K562 (cell line): ENCODE measurements around the gene FBXO48. TPM values are rescaled to one million over a fixed set of nuclear protein-coding genes. Genes with fewer than 3 reads are reported as not detected.
A peak's percentile ranks its signal among the peaks of the same experiment; 100 is the strongest.

Source experiments
- CBX5 ChIP-seq: IDR thresholded peaks from 2 replicates; pipeline ENCODE4 v1.6.1; 2014; ENCODE audit warnings: low read depth, borderline replicate concordance
- FOSL1 ChIP-seq: fragments of 200-800 bp; sonication (Bioruptor generic); conservative IDR thresholded peaks from 2 replicates; pipeline ENCODE4 v1.6.1; 2016; ENCODE audit warnings: missing genetic modification characterization, missing compliant biosample characterization
- NEUROD1 ChIP-seq: fragments of 150-350 bp; IDR thresholded peaks from 2 replicates; pipeline ENCODE4 v1.6.1; 2014; ENCODE audit warnings: borderline replicate concordance, low read length, low read depth; ENCODE audit not compliant: partially characterized antibody
- NR3C1 ChIP-seq: sonication (generic); formaldehyde crosslinking; IDR thresholded peaks from 2 replicates; pipeline ENCODE4 v1.8.1; 2022; ENCODE audit warnings: missing genetic modification reagents
- POLR2H ChIP-seq: IDR thresholded peaks from 2 replicates; pipeline ENCODE4 v1.6.1; 2016; ENCODE audit warnings: missing genetic modification characterization, low read depth, mild to moderate bottlenecking, control low read depth, missing compliant biosample characterization, moderate library complexity
- RBFOX2 ChIP-seq: fragments of 200-400 bp; formaldehyde crosslinking; IDR thresholded peaks from 2 replicates; pipeline ENCODE4 v1.6.1; 2017; ENCODE audit warnings: low read depth, mild to moderate bottlenecking, low read length, moderate library complexity
- RBM22 ChIP-seq: fragments of 200-400 bp; formaldehyde crosslinking; IDR thresholded peaks from 2 replicates; pipeline ENCODE4 v1.6.1; 2018; ENCODE audit warnings: low read length, low read depth; ENCODE audit not compliant: poor library complexity, severe bottlenecking
- RCOR1 ChIP-seq, 2 experiments: IDR thresholded peaks; 2 replicates each; pipeline ENCODE4 v1.6.1; 2012; ENCODE audit warnings: low read depth in 2 of 2, low read length in 2 of 2, borderline replicate concordance in 1 of 2, improper control_type of control experiment in 1 of 2
- SIRT6 ChIP-seq: IDR thresholded peaks from one replicate; pipeline ENCODE4 v1.6.1; 2012; ENCODE audit warnings: low read depth, mild to moderate bottlenecking, control low read depth, inconsistent platforms, low read length, moderate library complexity
- STAG1 ChIP-seq: sonication (generic); formaldehyde crosslinking; IDR thresholded peaks from 2 replicates; pipeline ENCODE4 v1.5.0; 2020; ENCODE audit warnings: missing genetic modification reagents, borderline replicate concordance
- TAF15 ChIP-seq: fragments of 200-400 bp; formaldehyde crosslinking; IDR thresholded peaks from 2 replicates; pipeline ENCODE4 v1.6.1; 2017; ENCODE audit warnings: mild to moderate bottlenecking, low read depth, low read length, moderate library complexity
- XRCC4 ChIP-seq: IDR thresholded peaks from one replicate; pipeline ENCODE4 v1.6.1; 2011; ENCODE audit not compliant: insufficient read depth, insufficient read length; ENCODE audit errors: extremely low read depth
- ZBTB8A ChIP-seq: fragments of 450-650 bp; IDR thresholded peaks from 2 replicates; pipeline ENCODE4 v1.6.1; 2018; ENCODE audit warnings: mild to moderate bottlenecking, moderate library complexity; ENCODE audit not compliant: partially characterized antibody
- ZKSCAN3 ChIP-seq: fragments of 250-450 bp; sonication (Bioruptor Pico); IDR thresholded peaks from 2 replicates; pipeline ENCODE4 v1.4.0; 2020
- ZNF197 ChIP-seq: fragments of 200-800 bp; sonication (Bioruptor generic); IDR thresholded peaks from 2 replicates; pipeline ENCODE4 v1.6.1; 2016; ENCODE audit warnings: low read depth, missing genetic modification characterization, missing compliant biosample characterization
- ZSCAN32 ChIP-seq: fragments of 450-650 bp; formaldehyde crosslinking; IDR thresholded peaks from 2 replicates; pipeline ENCODE4 v1.4.0; 2020; ENCODE audit warnings: mild to moderate bottlenecking, moderate library complexity
- polyA plus RNA-seq, 8 experiments: library from polyadenylated mRNA; depleted of rRNA in 4 of 8; stranded (reverse) in 5 of 8; unstranded in 3 of 8; fragments of >200 nt; fragmentation: Nextera tagmentation in 2 of 8; fragmentation: Illumina TruSeq in 1 of 8; extraction: Ambion mirVana in 2 of 8; extraction: Trizol in 1 of 8; gene quantifications; 2 replicates each; pipeline versions ENCODE4 v1.2.1 to v1.2.3, GENCODE V29; 2011 to 2014; ENCODE audit warnings: inconsistent platforms in 1 of 8, missing spikeins in 1 of 8
- total RNA-seq, 7 experiments: library from RNA; depleted of rRNA in 6 of 7; stranded (reverse); fragments of >200 nt in 6 of 7; fragmentation: Illumina TruSeq in 2 of 7; extraction: Trizol in 2 of 7; gene quantifications; 2 replicates each; pipeline versions ENCODE4 v1.2.1 to v1.2.3, GENCODE V29; 2011 to 2021; ENCODE audit warnings: low replicate concordance in 1 of 7
- TF ChIP-seq, protein P1 (sequence below): sonication (generic); formaldehyde crosslinking; IDR thresholded peaks from 2 replicates; pipeline ENCODE4 v1.8.0; 2023; ENCODE audit warnings: missing genetic modification reagents, mild to moderate bottlenecking, borderline replicate concordance
- TF ChIP-seq, protein P2 (sequence below): fragments of 450-650 bp; conservative IDR thresholded peaks from 2 replicates; pipeline ENCODE4 v1.6.1; 2016; ENCODE audit warnings: missing genetic modification characterization, low read depth, mild to moderate bottlenecking, missing compliant biosample characterization, moderate library complexity
- TF ChIP-seq, protein P3 (sequence below): fragments of 450-650 bp; formaldehyde crosslinking; IDR thresholded peaks from 2 replicates; pipeline ENCODE4 v1.4.0; 2020; ENCODE audit warnings: mild to moderate bottlenecking, moderate library complexity

Gene FBXO48
- total and polyA plus RNA-seq, 9 of the 15 experiments (the other 6 are each of a cell fraction or from before 2014, with no cell fraction given), result 0.36 to 1.8 (median 0.73) TPM

DNA sequence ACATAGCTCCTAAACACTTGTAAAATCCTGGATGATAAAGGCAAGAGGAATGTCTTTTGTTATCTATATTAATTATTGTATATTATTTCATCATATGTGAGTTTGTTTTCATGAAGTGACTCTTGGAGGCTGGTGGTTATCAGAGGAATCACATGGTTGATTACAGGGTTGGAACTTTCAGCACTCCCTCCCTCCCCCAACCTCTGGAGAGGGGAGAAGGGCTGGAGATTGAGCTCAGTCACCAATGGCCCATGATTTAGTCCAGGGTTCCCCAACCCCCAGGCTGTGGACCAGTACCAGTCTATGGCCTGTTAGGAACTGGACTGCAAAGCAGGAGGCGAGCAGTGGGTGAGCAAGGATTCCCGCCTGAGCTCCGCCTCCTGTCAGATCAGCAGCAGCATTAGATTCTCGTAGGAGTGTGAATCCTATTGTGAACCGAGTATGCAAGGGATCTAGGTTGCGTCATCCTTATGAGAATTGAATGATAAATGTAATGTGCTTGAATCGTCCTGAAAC is 37.7 kb downstream of the FBXO48 start (continued):
- TF ChIP-seq, protein P1, sequence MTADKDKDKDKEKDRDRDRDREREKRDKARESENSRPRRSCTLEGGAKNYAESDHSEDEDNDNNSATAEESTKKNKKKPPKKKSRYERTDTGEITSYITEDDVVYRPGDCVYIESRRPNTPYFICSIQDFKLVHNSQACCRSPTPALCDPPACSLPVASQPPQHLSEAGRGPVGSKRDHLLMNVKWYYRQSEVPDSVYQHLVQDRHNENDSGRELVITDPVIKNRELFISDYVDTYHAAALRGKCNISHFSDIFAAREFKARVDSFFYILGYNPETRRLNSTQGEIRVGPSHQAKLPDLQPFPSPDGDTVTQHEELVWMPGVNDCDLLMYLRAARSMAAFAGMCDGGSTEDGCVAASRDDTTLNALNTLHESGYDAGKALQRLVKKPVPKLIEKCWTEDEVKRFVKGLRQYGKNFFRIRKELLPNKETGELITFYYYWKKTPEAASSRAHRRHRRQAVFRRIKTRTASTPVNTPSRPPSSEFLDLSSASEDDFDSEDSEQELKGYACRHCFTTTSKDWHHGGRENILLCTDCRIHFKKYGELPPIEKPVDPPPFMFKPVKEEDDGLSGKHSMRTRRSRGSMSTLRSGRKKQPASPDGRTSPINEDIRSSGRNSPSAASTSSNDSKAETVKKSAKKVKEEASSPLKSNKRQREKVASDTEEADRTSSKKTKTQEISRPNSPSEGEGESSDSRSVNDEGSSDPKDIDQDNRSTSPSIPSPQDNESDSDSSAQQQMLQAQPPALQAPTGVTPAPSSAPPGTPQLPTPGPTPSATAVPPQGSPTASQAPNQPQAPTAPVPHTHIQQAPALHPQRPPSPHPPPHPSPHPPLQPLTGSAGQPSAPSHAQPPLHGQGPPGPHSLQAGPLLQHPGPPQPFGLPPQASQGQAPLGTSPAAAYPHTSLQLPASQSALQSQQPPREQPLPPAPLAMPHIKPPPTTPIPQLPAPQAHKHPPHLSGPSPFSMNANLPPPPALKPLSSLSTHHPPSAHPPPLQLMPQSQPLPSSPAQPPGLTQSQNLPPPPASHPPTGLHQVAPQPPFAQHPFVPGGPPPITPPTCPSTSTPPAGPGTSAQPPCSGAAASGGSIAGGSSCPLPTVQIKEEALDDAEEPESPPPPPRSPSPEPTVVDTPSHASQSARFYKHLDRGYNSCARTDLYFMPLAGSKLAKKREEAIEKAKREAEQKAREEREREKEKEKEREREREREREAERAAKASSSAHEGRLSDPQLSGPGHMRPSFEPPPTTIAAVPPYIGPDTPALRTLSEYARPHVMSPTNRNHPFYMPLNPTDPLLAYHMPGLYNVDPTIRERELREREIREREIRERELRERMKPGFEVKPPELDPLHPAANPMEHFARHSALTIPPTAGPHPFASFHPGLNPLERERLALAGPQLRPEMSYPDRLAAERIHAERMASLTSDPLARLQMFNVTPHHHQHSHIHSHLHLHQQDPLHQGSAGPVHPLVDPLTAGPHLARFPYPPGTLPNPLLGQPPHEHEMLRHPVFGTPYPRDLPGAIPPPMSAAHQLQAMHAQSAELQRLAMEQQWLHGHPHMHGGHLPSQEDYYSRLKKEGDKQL, result no peak
- TF ChIP-seq TAF15 (no peak), ZSCAN32 (CRISPR knock-in tag) (peak; percentile 65; the same call in 1 of the 2 replicates), STAG1 (no peak), ZBTB8A (no peak), POLR2H (tag) (0 out of 2 replicates have a peak, but pooled peaks have one; percentile 16), CBX5 (no peak), SIRT6 (no peak), NEUROD1 (no peak), ZKSCAN3 (CRISPR knock-in tag) (no peak), RCOR1 (IDR thresholded peaks at IDR 0.05; ENCODE audit: borderline replicate concordance in 1 of 2, low read depth in 2 of 2, low read length in 2 of 2) (peak in 1 of 2 experiments; percentile 52; a peak in 1 of 4 replicates), FOSL1 (tag) (peak; percentile 56; the same call in 1 of the 2 replicates), RBM22 (no peak), RBFOX2 (0 out of 2 replicates have a peak, but pooled peaks have one; percentile 16), ZNF197 (CRISPR knock-in tag) (0 out of 2 replicates have a peak, but pooled peaks have one; percentile 5), NR3C1 (CRISPR knock-in tag) (no peak), XRCC4 (no peak)
- TF ChIP-seq, protein P2, sequence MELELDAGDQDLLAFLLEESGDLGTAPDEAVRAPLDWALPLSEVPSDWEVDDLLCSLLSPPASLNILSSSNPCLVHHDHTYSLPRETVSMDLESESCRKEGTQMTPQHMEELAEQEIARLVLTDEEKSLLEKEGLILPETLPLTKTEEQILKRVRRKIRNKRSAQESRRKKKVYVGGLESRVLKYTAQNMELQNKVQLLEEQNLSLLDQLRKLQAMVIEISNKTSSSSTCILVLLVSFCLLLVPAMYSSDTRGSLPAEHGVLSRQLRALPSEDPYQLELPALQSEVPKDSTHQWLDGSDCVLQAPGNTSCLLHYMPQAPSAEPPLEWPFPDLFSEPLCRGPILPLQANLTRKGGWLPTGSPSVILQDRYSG, result no peak
- TF ChIP-seq, protein P3, sequence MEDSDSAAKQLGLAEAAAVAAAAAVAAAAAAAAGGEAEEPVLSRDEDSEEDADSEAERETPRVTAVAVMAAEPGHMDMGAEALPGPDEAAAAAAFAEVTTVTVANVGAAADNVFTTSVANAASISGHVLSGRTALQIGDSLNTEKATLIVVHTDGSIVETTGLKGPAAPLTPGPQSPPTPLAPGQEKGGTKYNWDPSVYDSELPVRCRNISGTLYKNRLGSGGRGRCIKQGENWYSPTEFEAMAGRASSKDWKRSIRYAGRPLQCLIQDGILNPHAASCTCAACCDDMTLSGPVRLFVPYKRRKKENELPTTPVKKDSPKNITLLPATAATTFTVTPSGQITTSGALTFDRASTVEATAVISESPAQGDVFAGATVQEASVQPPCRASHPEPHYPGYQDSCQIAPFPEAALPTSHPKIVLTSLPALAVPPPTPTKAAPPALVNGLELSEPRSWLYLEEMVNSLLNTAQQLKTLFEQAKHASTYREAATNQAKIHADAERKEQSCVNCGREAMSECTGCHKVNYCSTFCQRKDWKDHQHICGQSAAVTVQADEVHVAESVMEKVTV (CRISPR knock-in tag), result no peak
